A673 (cell line): Measurements from ENCODE around the gene ALOX15B.

ENCODE experiments used
- EZH2 ChIP-seq: fragments of 200-600 bp; sonication (generic); IDR thresholded peaks from 2 replicates; pipeline ENCODE4 v1.6.1; 2017; ENCODE audit warnings: borderline replicate concordance, low read depth, mild to moderate bottlenecking, mixed read lengths, antibody characterized with exemption, low read length; ENCODE audit not compliant: poor library complexity, severe bottlenecking
- TF ChIP-seq, protein P1 (sequence below): fragments of 300-800, 200-600 bp; sonication (generic); conservative IDR thresholded peaks from 2 replicates; pipeline ENCODE4 v1.5.1; 2017; ENCODE audit warnings: low read depth, mild to moderate bottlenecking, antibody characterized with exemption, low read length, moderate library complexity, mixed read lengths

DNA sequence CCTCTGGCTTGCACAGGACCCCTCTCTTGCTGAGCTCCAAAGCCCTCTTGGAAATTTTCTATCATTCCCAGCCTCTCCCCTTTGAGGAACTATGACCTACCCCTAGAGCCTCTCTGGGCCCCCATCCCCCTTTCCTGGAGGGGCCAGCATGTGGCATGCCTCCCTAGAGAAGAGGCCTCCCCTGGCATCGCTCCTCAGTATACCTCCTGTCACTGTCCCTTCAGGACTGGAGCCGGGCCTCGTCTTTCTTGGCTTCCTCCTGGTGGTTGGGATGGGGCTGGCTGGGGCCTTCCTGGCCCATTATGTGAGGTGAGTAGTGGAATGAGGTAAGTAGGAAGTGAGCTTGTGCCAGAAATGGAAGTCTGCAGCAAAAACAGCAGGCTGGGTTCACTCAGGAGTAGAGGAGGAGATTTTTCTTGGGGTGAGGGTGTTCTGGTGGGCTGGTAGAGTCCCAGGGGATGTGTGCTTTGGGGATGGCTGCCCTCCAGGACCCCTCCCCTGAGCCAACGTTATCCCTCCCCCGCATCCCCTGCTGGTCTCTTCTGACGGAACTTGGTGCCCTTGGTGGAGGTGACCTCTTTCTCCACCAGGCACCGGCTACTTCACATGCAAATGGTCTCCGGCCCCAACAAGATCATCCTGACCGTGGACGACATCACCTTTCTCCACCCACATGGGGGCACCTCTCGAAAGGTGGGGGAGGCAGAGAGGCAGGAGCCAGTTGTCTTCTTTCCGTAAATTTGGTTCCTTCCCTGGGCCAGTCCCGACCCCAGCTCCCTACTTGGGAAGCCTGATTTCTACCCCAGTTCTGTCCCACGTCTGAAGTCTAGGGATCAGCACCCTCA lies 31.8 kb upstream of the ALOX15B start:
- TF ChIP-seq, protein P1, sequence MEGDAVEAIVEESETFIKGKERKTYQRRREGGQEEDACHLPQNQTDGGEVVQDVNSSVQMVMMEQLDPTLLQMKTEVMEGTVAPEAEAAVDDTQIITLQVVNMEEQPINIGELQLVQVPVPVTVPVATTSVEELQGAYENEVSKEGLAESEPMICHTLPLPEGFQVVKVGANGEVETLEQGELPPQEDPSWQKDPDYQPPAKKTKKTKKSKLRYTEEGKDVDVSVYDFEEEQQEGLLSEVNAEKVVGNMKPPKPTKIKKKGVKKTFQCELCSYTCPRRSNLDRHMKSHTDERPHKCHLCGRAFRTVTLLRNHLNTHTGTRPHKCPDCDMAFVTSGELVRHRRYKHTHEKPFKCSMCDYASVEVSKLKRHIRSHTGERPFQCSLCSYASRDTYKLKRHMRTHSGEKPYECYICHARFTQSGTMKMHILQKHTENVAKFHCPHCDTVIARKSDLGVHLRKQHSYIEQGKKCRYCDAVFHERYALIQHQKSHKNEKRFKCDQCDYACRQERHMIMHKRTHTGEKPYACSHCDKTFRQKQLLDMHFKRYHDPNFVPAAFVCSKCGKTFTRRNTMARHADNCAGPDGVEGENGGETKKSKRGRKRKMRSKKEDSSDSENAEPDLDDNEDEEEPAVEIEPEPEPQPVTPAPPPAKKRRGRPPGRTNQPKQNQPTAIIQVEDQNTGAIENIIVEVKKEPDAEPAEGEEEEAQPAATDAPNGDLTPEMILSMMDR, result no peak
- TF ChIP-seq EZH2, result no peak
